Panc1 (cell line): ENCODE measurements around the gene SLC8A1.

Source experiments
- CTCF ChIP-seq: fragments of 450-650 bp; IDR thresholded peaks from 2 replicates; pipeline ENCODE4 v1.5.1; 2017; ENCODE audit warnings: mild to moderate bottlenecking
- REST ChIP-seq, 2 experiments: IDR thresholded peaks; 2 replicates each; pipeline ENCODE4 v1.6.1; 2011 to 2012; ENCODE audit warnings: low read depth in 2 of 2, control low read depth in 1 of 2, low read length in 1 of 2, mild to moderate bottlenecking in 1 of 2, moderate library complexity in 1 of 2; ENCODE audit not compliant: insufficient read depth in 1 of 2
- TCF7L2 ChIP-seq: IDR thresholded peaks from 2 replicates; pipeline ENCODE4 v1.6.1; 2011; ENCODE audit warnings: mild to moderate bottlenecking, low read depth, low read length, inconsistent platforms

- no peak for TF ChIP-seq CTCF
- no peak for TF ChIP-seq TCF7L2
- TF ChIP-seq REST (IDR thresholded peaks at IDR 0.05; ENCODE audit: insufficient read depth in 1 of 2, low read depth in 2 of 2, low read length in 1 of 2), result no peak
These were observed 166.5 kb downstream of the SLC8A1 start for GRCh38 chr2:40285391-40285790.
